Suppressor macrophage (primary cell): ENCODE results near the gene THSD7A.

Experiments used
- DNase-seq, 4 experiments: peaks; one replicate each; pipeline ENCODE4 v3.0.0-alpha.2; 2020 to 2022

THSD7A gene

GRCh38 chr7:11329626-11330025, 502.4 kb downstream of the THSD7A start:
- no peak for DNase-seq

GRCh38 chr7:11328309-11328708, 503.7 kb downstream of the THSD7A start:
- no peak for DNase-seq

- no peak for DNase-seq
Measured at GRCh38 chr7:11327633-11328032, 504.4 kb downstream of the THSD7A start.
